Esophagus squamous epithelium (tissue), 5 donors: ENCODE data around the gene PSMD11. TPM values are rescaled to one million over a fixed set of nuclear protein-coding genes. Genes with fewer than 3 reads are reported as not detected.

Experiments
- DNase-seq: peaks from one replicate; lab custom pipeline; 2025; lab: John Stamatoyannopoulos, UW
- H3K27ac ChIP-seq, 4 donors: fragments of 200-600 bp; sonication (generic); one replicate each; pipeline ENCODE4 v1.5.1; 2016 to 2019; ENCODE audit warnings: mild to moderate bottlenecking in 1 of 4
- H3K27me3 ChIP-seq, 4 donors: fragments of 200-600 bp; sonication (generic); 1 replicate in 3 of 4; 2 replicates in 1 of 4; pipeline versions ENCODE4 v1.5.1 to v1.6.0; 2017 to 2021; ENCODE audit warnings: antibody characterized with exemption in 1 of 4
- H3K36me3 ChIP-seq, 3 donors: fragments of 200-600 bp; sonication (generic); one replicate each; pipeline ENCODE4 v1.5.1; 2016 to 2019
- H3K4me1 ChIP-seq, 3 donors: fragments of 200-600 bp; sonication (generic); one replicate each; pipeline ENCODE4 v1.5.1; 2017 to 2019
- H3K4me3 ChIP-seq, 4 donors: fragments of 200-600 bp; sonication (generic); 1 replicate in 3 of 4; 2 replicates in 1 of 4; pipeline ENCODE4 v1.5.1; 2016 to 2019; ENCODE audit warnings: mild to moderate bottlenecking in 2 of 4, moderate library complexity in 1 of 4
- H3K9me3 ChIP-seq, 3 donors: fragments of 200-600 bp; sonication (generic); one replicate each; pipeline ENCODE4 v1.5.1; 2016 to 2019
- POLR2A ChIP-seq, 4 donors: fragments of 450-650 bp; IDR thresholded peaks; one replicate each; pipeline ENCODE4 v1.6.1; 2017; ENCODE audit warnings: antibody characterized with exemption in 4 of 4, mild to moderate bottlenecking in 4 of 4, moderate library complexity in 3 of 4
- WGBS, 2 donors: methylation state at CpG; one replicate each; pipeline ENCODE4 v1.1.5; 2018; 5-methylcytosine and 5-hydroxymethylcytosine counted together
- intact Hi-C: fragments of 100-400 bp; cut with DNase I; formaldehyde crosslinking; loops from one replicate; pipeline ENCODE4 v1.15.0; 2022
- total RNA-seq, 4 donors: library from RNA; depleted of rRNA; stranded (reverse); fragments of >200 nt; gene quantifications; one replicate each; pipeline ENCODE4 v1.1.0, GENCODE V29; 2016
- TF ChIP-seq, protein P1 (sequence below), 6 experiments: fragments of 450-650 bp in 4 of 6; fragments of 200-600 bp in 2 of 6; sonication (generic) in 2 of 6; IDR thresholded peaks; one replicate each; pipeline ENCODE4 v1.5.1; 2016 to 2019; ENCODE audit warnings: antibody characterized with exemption in 6 of 6, mild to moderate bottlenecking in 4 of 6, moderate library complexity in 4 of 6
- donor health status: DM: yes; HTN: yes; CAD: no.

PSMD11 gene
- total RNA-seq, 4 donors from 2014 or later, result 53.5 to 148 (median 70.3) TPM

DNA sequence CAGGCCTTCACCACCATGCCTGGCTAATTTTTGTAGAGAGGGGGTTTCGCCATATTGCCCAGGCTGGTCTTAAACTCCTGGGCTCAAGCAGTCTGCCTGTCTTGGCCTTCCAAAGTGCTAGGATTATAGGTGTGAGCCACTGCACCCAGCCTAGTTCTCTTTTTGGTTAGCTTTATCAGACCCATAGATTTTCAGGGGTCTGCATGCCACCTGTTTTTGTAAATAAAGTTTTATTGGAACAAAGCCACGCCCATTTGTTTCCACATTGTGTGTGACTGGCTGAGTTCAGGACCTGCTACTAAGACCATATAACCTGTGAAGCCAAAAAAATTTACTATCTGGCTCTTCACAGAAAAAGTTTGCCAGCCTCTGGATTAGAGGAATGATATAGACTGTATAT lies 7.6 kb downstream of the PSMD11 start:
- no peak overlapping the region for H3K27ac ChIP-seq
- H3K4me1 ChIP-seq, result peaks cover 0 to 11% (median under 1%) of the 10 kb centered on the region in 3 donors
- no peak overlapping the region for H3K4me3 ChIP-seq
- no peaks in the 10 kb centered on the region for H3K27me3 ChIP-seq
- H3K36me3 ChIP-seq, result peaks cover 0 to 100% (median 24%) of the 10 kb centered on the region in 3 donors
- WGBS, 2 donors, result 72 to 76% methylated on average over 2 of the region's 2 CpGs
- TF ChIP-seq POLR2A (IDR thresholded peaks at IDR 0.05), result no peak
- TF ChIP-seq, protein P1, sequence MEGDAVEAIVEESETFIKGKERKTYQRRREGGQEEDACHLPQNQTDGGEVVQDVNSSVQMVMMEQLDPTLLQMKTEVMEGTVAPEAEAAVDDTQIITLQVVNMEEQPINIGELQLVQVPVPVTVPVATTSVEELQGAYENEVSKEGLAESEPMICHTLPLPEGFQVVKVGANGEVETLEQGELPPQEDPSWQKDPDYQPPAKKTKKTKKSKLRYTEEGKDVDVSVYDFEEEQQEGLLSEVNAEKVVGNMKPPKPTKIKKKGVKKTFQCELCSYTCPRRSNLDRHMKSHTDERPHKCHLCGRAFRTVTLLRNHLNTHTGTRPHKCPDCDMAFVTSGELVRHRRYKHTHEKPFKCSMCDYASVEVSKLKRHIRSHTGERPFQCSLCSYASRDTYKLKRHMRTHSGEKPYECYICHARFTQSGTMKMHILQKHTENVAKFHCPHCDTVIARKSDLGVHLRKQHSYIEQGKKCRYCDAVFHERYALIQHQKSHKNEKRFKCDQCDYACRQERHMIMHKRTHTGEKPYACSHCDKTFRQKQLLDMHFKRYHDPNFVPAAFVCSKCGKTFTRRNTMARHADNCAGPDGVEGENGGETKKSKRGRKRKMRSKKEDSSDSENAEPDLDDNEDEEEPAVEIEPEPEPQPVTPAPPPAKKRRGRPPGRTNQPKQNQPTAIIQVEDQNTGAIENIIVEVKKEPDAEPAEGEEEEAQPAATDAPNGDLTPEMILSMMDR (IDR thresholded peaks at IDR 0.05), result no peak
- H3K9me3 ChIP-seq, result no peaks in the 10 kb centered on the region
- no peak for DNase-seq
- intact Hi-C loops, result no loop called here

DNA sequence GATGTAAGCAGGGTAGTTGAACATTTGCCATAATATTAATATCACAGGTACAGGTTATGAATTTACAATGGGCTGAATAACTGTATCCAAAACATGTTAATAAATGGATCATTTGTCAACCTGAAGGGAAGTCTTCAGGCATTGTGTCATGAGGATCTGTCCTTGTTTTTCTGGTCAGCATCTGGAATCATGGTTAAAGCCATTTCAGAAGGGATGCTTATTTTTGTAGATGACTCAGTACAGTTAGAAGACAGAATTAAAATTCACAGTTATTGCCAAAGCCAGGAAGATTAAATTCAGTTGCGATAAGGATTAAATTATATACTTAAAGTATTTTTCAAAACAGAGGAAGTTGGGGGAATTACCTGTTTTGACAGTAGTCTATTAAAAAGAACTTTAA lies 8.0 kb downstream of the PSMD11 start:
- no peak for DNase-seq
- H3K9me3 ChIP-seq, result no peaks in the 10 kb centered on the region
- H3K27me3 ChIP-seq, result no peaks in the 10 kb centered on the region
- H3K4me1 ChIP-seq, result peaks cover 0 to 7% (median 0%) of the 10 kb centered on the region in 3 donors
- TF ChIP-seq, protein P1 (IDR thresholded peaks at IDR 0.05), result no peak
- TF ChIP-seq POLR2A (IDR thresholded peaks at IDR 0.05), result no peak
- intact Hi-C loops, result no loop called here
- peaks cover 0 to 100% (median 28%) of the 10 kb centered on the region in 3 donors for H3K36me3 ChIP-seq
- no peak overlapping the region for H3K27ac ChIP-seq
- 75 to 90% methylated on average over 1 of the region's 1 CpG for WGBS, 2 donors
- H3K4me3 ChIP-seq, result no peak overlapping the region

DNA sequence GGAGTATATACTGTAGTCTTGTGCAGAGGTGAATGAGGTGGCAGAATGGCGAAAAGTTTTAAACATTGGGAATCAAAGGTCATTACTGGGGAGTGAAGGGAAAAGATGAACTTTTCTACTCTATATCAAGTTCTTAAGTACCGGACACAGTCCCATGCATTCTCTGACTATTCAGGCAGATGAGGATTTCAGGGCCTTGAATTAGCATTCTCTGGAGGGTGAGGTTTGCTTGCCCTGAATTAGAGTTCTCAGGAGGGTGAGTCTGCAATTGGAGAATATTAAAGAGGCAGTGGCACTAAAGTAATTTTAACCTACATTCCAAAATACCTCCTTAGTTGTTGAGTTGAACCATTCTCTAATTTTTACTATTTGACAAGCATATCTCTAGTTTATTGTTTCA lies 9.1 kb downstream of the PSMD11 start:
- no peak for TF ChIP-seq POLR2A (IDR thresholded peaks at IDR 0.05)
- TF ChIP-seq, protein P1 (IDR thresholded peaks at IDR 0.05), result no peak
- H3K27me3 ChIP-seq, result no peaks in the 10 kb centered on the region
- WGBS, 2 donors, result 92 to 98% methylated on average over 2 of the region's 2 CpGs
- DNase-seq, result no peak
- H3K4me1 ChIP-seq, result no peaks in the 10 kb centered on the region
- no peaks in the 10 kb centered on the region for H3K9me3 ChIP-seq
- H3K36me3 ChIP-seq, result peaks cover 2 to 100% (median 21%) of the 10 kb centered on the region in 3 donors
- no peak overlapping the region for H3K4me3 ChIP-seq
- intact Hi-C loops, result no loop called here
- no peak overlapping the region for H3K27ac ChIP-seq

DNA sequence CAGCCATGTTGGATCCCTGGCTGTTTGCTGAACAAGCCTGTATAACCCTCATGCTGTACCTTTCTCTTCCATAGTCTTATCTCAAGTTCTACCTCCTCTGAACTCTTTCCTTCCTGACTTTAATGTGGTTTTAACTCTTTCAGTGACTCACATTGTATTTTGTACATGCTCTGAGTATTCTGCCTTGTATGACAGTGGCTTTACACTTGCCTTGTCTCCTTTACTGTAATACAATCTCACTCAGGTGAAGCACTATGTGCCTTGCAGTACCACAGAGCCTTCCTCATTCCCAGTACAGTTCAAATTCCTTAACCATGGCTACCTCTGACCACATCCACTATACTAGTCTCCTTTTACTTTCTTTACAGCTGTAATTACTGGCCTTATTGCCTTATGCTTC lies 14.1 kb downstream of the PSMD11 start:
- no peaks in the 10 kb centered on the region for H3K27me3 ChIP-seq
- no peak for DNase-seq
- intact Hi-C loops, result no loop called here
- TF ChIP-seq, protein P1 (IDR thresholded peaks at IDR 0.05), result no peak
- no peak for TF ChIP-seq POLR2A (IDR thresholded peaks at IDR 0.05)
- H3K36me3 ChIP-seq, result peaks cover 4 to 97% (median 40%) of the 10 kb centered on the region in 3 donors
- no peak overlapping the region for H3K27ac ChIP-seq
- H3K4me3 ChIP-seq, result no peak overlapping the region
- no peaks in the 10 kb centered on the region for H3K9me3 ChIP-seq
- peaks cover 0 to 8% (median 0%) of the 10 kb centered on the region in 3 donors for H3K4me1 ChIP-seq

DNA sequence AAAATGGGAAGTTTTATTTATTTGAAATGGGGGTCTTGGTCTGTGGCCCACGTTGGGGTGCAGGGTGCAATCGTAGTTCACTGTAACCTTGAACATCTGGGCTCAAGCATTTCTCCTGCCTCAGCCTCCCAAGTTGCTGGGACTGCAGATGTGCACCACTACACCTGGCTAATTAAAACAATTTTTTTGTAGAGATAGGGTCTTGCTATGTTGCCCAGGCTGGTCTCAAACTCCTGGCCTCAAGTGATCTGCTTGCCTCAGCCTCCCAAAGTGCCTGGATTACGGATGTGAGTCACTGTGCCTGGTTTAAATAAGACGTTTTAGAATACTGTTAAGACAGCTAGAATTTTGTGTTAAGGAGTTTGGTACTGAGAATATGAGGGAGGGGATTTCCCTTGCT lies 15.7 kb downstream of the PSMD11 start:
- H3K4me3 ChIP-seq, result no peak overlapping the region
- intact Hi-C loops, result no loop called here
- no peak for DNase-seq
- 96 to 97% methylated on average over 2 to 4 of the region's 4 CpGs for WGBS, 2 donors
- peaks cover 4 to 97% (median 30%) of the 10 kb centered on the region in 3 donors for H3K36me3 ChIP-seq
- no peak overlapping the region for H3K27ac ChIP-seq
- peaks cover 0 to 8% (median 0%) of the 10 kb centered on the region in 3 donors for H3K4me1 ChIP-seq
- no peaks in the 10 kb centered on the region for H3K27me3 ChIP-seq
- no peaks in the 10 kb centered on the region for H3K9me3 ChIP-seq
- TF ChIP-seq, protein P1 (IDR thresholded peaks at IDR 0.05), result no peak
- no peak for TF ChIP-seq POLR2A (IDR thresholded peaks at IDR 0.05)
